Gastroesophageal sphincter (tissue), 4 donors: ENCODE measurements around the gene STRIP1. TPM values are rescaled to one million over a fixed set of nuclear protein-coding genes. Genes with fewer than 3 reads are reported as not detected.
A peak's percentile ranks its signal among the peaks of the same experiment; 100 is the strongest.

Source experiments
- ATAC-seq: fragments of 150-250 bp; one replicate; pipeline ENCODE4 v1.9.1; 2016; ENCODE audit warnings: mild to moderate bottlenecking, moderate library complexity
- H3K27ac ChIP-seq, 4 donors: fragments of 200-600 bp; sonication (generic) in 3 of 4; 1 replicate in 3 of 4; 2 replicates in 1 of 4; pipeline ENCODE4 v1.5.1; 2016 to 2019
- H3K27me3 ChIP-seq: fragments of 200-600 bp; sonication (generic); one replicate; pipeline ENCODE4 v1.5.1; 2019
- H3K36me3 ChIP-seq, 2 donors: fragments of 200-600 bp; sonication (generic); one replicate each; pipeline ENCODE4 v1.5.1; 2019; ENCODE audit warnings: control low read depth in 1 of 2
- H3K4me1 ChIP-seq, 3 donors: fragments of 200-600 bp; sonication (generic); 1 replicate in 2 of 3; 2 replicates in 1 of 3; pipeline ENCODE4 v1.5.1; 2016 to 2019; ENCODE audit warnings: control low read depth in 2 of 3
- H3K4me3 ChIP-seq, 2 donors: fragments of 200-600 bp; sonication (generic); one replicate each; pipeline ENCODE4 v1.5.1; 2019; ENCODE audit warnings: mild to moderate bottlenecking in 1 of 2, moderate library complexity in 1 of 2
- H3K9me3 ChIP-seq, 3 donors: fragments of 200-600 bp; sonication (generic); one replicate each; pipeline ENCODE4 v1.5.1; 2017 to 2019; ENCODE audit warnings: control low read depth in 2 of 3
- CTCF ChIP-seq, 4 experiments: fragments of 200-600 bp in 2 of 4; fragments of 450-650 bp in 2 of 4; sonication (generic) in 1 of 4; IDR thresholded peaks; one replicate each; pipeline ENCODE4 v1.5.1; 2017 to 2019; ENCODE audit warnings: antibody characterized with exemption in 4 of 4, mild to moderate bottlenecking in 2 of 4, moderate library complexity in 2 of 4
- EP300 ChIP-seq: sonication (generic); formaldehyde crosslinking; IDR thresholded peaks from one replicate; pipeline ENCODE4 v1.6.1; 2017; ENCODE audit warnings: antibody characterized with exemption, mild to moderate bottlenecking
- POLR2A ChIP-seq, 2 donors: fragments of 450-650 bp; IDR thresholded peaks; one replicate each; pipeline ENCODE4 v1.6.1; 2017; ENCODE audit warnings: antibody characterized with exemption in 2 of 2, mild to moderate bottlenecking in 2 of 2, moderate library complexity in 1 of 2
- POLR2AphosphoS5 ChIP-seq: sonication (generic); formaldehyde crosslinking; IDR thresholded peaks from one replicate; pipeline ENCODE4 v1.6.1; 2017; ENCODE audit warnings: antibody characterized with exemption
- WGBS, 2 donors: methylation state at CpG; one replicate each; pipeline ENCODE4 v1.1.5; 2018; ENCODE audit warnings: low coverage in 1 of 2; 5-methylcytosine and 5-hydroxymethylcytosine counted together
- total RNA-seq, 4 donors: library from RNA; depleted of rRNA; stranded (reverse); fragments of >200 nt; gene quantifications; one replicate each; pipeline ENCODE4 v1.1.0, GENCODE V29; 2016

The STRIP1 gene
- total RNA-seq, 4 donors from 2014 or later, result 29.3 to 46.9 (median 35.9) TPM

- H3K27me3 ChIP-seq, result peaks cover 44% of the 10 kb centered on the region
Measured at GRCh38 chr1:110065841-110066240, 31.4 kb downstream of the STRIP1 start.

GRCh38 chr1:110067479-110067892 lies 33.1 kb downstream of the STRIP1 start:
- H3K27ac ChIP-seq, result no peak overlapping the region
- no peaks in the 10 kb centered on the region for H3K36me3 ChIP-seq
- no peak for ATAC-seq
- H3K27me3 ChIP-seq, result peaks cover 60% of the 10 kb centered on the region
- H3K4me1 ChIP-seq, result peaks cover 0 to 38% (median 16%) of the 10 kb centered on the region in 3 donors
- WGBS, 2 donors, result no CpG with 5 or more reads among the region's 23 CpGs
- TF ChIP-seq POLR2AphosphoS5, result no peak
- no peak for TF ChIP-seq POLR2A (IDR thresholded peaks at IDR 0.05)
- no peak for TF ChIP-seq EP300
- TF ChIP-seq CTCF (IDR thresholded peaks at IDR 0.05), result no peak
- H3K4me3 ChIP-seq, result no peak overlapping the region
- peaks cover 0 to 8% (median 0%) of the 10 kb centered on the region in 3 donors for H3K9me3 ChIP-seq

More at GRCh38 chr1:110065841-110066240, 31.4 kb downstream of the STRIP1 start:
- H3K4me1 ChIP-seq, result peaks cover 0 to 35% (median 16%) of the 10 kb centered on the region in 3 donors
- peaks cover 0 to 6% of the 10 kb centered on the region in 2 donors for H3K36me3 ChIP-seq
- no CpG with 5 or more reads among the region's 5 CpGs for WGBS, 2 donors
- ATAC-seq, result no peak
- peaks cover 0 to 8% (median 0%) of the 10 kb centered on the region in 3 donors for H3K9me3 ChIP-seq
- TF ChIP-seq POLR2A (IDR thresholded peaks at IDR 0.05) (no peak), POLR2AphosphoS5 (no peak), EP300 (no peak), CTCF (IDR thresholded peaks at IDR 0.05) (no peak)
- no peak overlapping the region for H3K4me3 ChIP-seq
- H3K27ac ChIP-seq, result no peak overlapping the region

GRCh38 chr1:110067893-110068645 lies 33.6 kb downstream of the STRIP1 start:
- Histone ChIP-seq H3K4me3 (peak overlapping the region in 1 of 2 donors; percentile 5), H3K36me3 (no peaks in the 10 kb centered on the region), H3K4me1 (peaks cover 0 to 38% (median 16%) of the 10 kb centered on the region in 3 donors), H3K27ac (no peak overlapping the region), H3K9me3 (peaks cover 0 to 8% (median 0%) of the 10 kb centered on the region in 3 donors), H3K27me3 (peaks cover 66% of the 10 kb centered on the region)
- no peak for ATAC-seq
- TF ChIP-seq EP300 (no peak), POLR2A (IDR thresholded peaks at IDR 0.05) (no peak), POLR2AphosphoS5 (no peak), CTCF (IDR thresholded peaks at IDR 0.05) (no peak)
- WGBS, 2 donors, result 6 to 17% methylated on average over 3 to 26 of the region's 68 CpGs

- 5 to 7% methylated on average over 10 to 23 of the region's 68 CpGs for WGBS, 2 donors
- TF ChIP-seq POLR2AphosphoS5 (peak; percentile 75), POLR2A (IDR thresholded peaks at IDR 0.05) (no peak)
- peaks cover 0 to 38% (median 16%) of the 10 kb centered on the region in 3 donors for H3K4me1 ChIP-seq
- H3K9me3 ChIP-seq, result peaks cover 0 to 8% (median 0%) of the 10 kb centered on the region in 3 donors
- H3K4me3 ChIP-seq, result no peak overlapping the region
- H3K27me3 ChIP-seq, result peaks cover 74% of the 10 kb centered on the region
- H3K27ac ChIP-seq, result no peak overlapping the region
- no peaks in the 10 kb centered on the region for H3K36me3 ChIP-seq
- no peak for ATAC-seq
Measured at GRCh38 chr1:110068646-110069403, 34.4 kb downstream of the STRIP1 start.
